K562 (cell line): ENCODE measurements around the gene DGLUCY. TPM values are rescaled to one million over a fixed set of nuclear protein-coding genes. Genes with fewer than 3 reads are reported as not detected.

Experiments
- ATAC-seq: fragments of 200-7000 bp; cut with Tn5 transposase; 3 replicates; pipeline ENCODE4 v1.9.1; 2020; ENCODE audit warnings: moderate library complexity
- BruUV-seq: library from RNA; stranded (reverse); fragments of 400-500 nt; replicated peaks from 2 replicates; lab custom pipeline; 2021; lab: Mats Ljungman, UMichigan
- CTCF ChIA-PET: fragments of 300-600 bp; formaldehyde crosslinking; extraction: SDS; loops from one replicate; lab custom pipeline; 2021; ENCODE audit warnings: low intra/inter-chr PET ratio; lab: Yijun Ruan, JAX
- POLR2A ChIA-PET: fragments of 300-600, 350-650 bp; sonication (Branson Sonifier 250); formaldehyde crosslinking; extraction: SDS; loops from one replicate; lab custom pipeline; 2021; ENCODE audit warnings: antibody characterized with exemption, inconsistent platforms; lab: Yijun Ruan, JAX
- DNase-seq, 4 experiments: peaks; one replicate each; pipeline versions ENCODE4 v3.0.0 to v3.0.0-alpha.2; 2011 to 2018; ENCODE audit warnings: low spot score in 3 of 4, mixed read lengths in 3 of 4; ENCODE audit errors: extremely low read depth in 1 of 4
- FAIRE-seq: peaks from 2 replicates; lab custom pipeline; 2011; peaks lifted over from hg19 to GRCh38; lab: Jason Lieb, UNC
- H2AFZ ChIP-seq: 2 replicates; pipeline ENCODE4 v1.6.0; 2011; ENCODE audit warnings: low read depth, low read length, control low read depth, inconsistent platforms
- H3K27ac ChIP-seq: fragments of 200-600 bp; 3 replicates; pipeline ENCODE4 v1.8.0; 2011; ENCODE audit warnings: low read depth, mild to moderate bottlenecking, control low read depth, inconsistent platforms, low read length, moderate library complexity, mixed read lengths; ENCODE audit errors: extremely low read depth
- H3K27me3 ChIP-seq, 2 experiments: fragments of 300-600 bp in 1 of 2; 2 replicates in 1 of 2; 3 replicates in 1 of 2; pipeline versions ENCODE4 v1.6.0 to v1.8.0; 2011; ENCODE audit warnings: inconsistent platforms in 2 of 2, low read length in 2 of 2, mild to moderate bottlenecking in 1 of 2, mixed read lengths in 1 of 2, moderate library complexity in 1 of 2; ENCODE audit not compliant: control insufficient read depth in 2 of 2, insufficient read depth in 2 of 2
- H3K36me3 ChIP-seq: fragments of 300-600 bp; 3 replicates; pipeline ENCODE4 v1.8.0; 2011; ENCODE audit warnings: mild to moderate bottlenecking, low read length, inconsistent platforms; ENCODE audit not compliant: control insufficient read depth, insufficient read depth
- H3K4me1 ChIP-seq, 2 experiments: fragments of 200-600 bp in 1 of 2; replicated peaks in 1 of 2; 2 replicates in 1 of 2; 3 replicates in 1 of 2; pipeline versions ENCODE4 v1.5.1 to v1.8.0; 2011; ENCODE audit warnings: inconsistent platforms in 2 of 2, low read length in 2 of 2, mild to moderate bottlenecking in 1 of 2, mixed read lengths in 1 of 2, moderate library complexity in 1 of 2; ENCODE audit not compliant: control insufficient read depth in 2 of 2, insufficient read depth in 2 of 2
- H3K4me2 ChIP-seq: 2 replicates; pipeline ENCODE4 v1.6.1; 2011; ENCODE audit warnings: low read length, control low read depth, inconsistent platforms, mixed read lengths; ENCODE audit not compliant: insufficient read depth
- H3K4me3 ChIP-seq: fragments of 200-600 bp; sonication (generic), shearing (Covaris generic); 2 replicates; pipeline ENCODE4 v1.5.1; 2016; ENCODE audit warnings: control low read depth, inconsistent platforms
- H3K79me2 ChIP-seq: fragments of 200-600 bp; 3 replicates; pipeline ENCODE4 v1.8.0; 2011; ENCODE audit warnings: low read length, inconsistent platforms; ENCODE audit not compliant: control insufficient read depth, insufficient read depth
- H3K9ac ChIP-seq, 2 experiments: 2 replicates each; pipeline versions ENCODE4 v1.6.0 to v1.6.1; 2011; ENCODE audit warnings: low read depth in 2 of 2, low read length in 2 of 2, control low read depth in 1 of 2, inconsistent platforms in 1 of 2, mild to moderate bottlenecking in 1 of 2, mixed read lengths in 1 of 2; ENCODE audit not compliant: insufficient read depth in 1 of 2
- H3K9me1 ChIP-seq: one replicate; pipeline ENCODE4 v1.6.0; 2011; ENCODE audit warnings: inconsistent platforms, mild to moderate bottlenecking, low read length, moderate library complexity; ENCODE audit not compliant: control insufficient read depth, insufficient read depth
- H3K9me3 ChIP-seq: replicated peaks from 2 replicates; pipeline ENCODE4 v1.5.1; 2011; ENCODE audit warnings: low read depth, low read length, inconsistent platforms; ENCODE audit not compliant: control insufficient read depth, insufficient read depth
- H4K20me1 ChIP-seq: replicated peaks from 2 replicates; pipeline ENCODE4 v1.6.1; 2011; ENCODE audit warnings: low read length, inconsistent platforms, mixed read lengths; ENCODE audit not compliant: control insufficient read depth, insufficient read depth
- PBX2 ChIP-seq, 2 experiments: IDR thresholded peaks in 1 of 2; conservative IDR thresholded peaks in 1 of 2; 2 replicates each; pipeline ENCODE4 v1.6.1; 2016; ENCODE audit warnings: low read depth in 2 of 2, mild to moderate bottlenecking in 1 of 2, missing compliant biosample characterization in 1 of 2, missing genetic modification characterization in 1 of 2, moderate library complexity in 1 of 2
- PHB ChIP-seq: fragments of 250-450 bp; sonication (Bioruptor Pico); IDR thresholded peaks from 2 replicates; pipeline ENCODE4 v1.5.0; 2021
- RBM39 ChIP-seq: fragments of 200-400 bp; formaldehyde crosslinking; optimal IDR thresholded peaks from 2 replicates; pipeline ENCODE3; 2018; ENCODE audit warnings: low read depth, low read length
- RHOXF2B ChIP-seq: fragments of 250-450 bp; sonication (Bioruptor Pico); conservative IDR thresholded peaks from 2 replicates; pipeline ENCODE4 v1.5.1; 2021
- TRIM28 ChIP-seq: fragments of 450-650 bp; IDR thresholded peaks from 2 replicates; pipeline ENCODE4 v1.6.1; 2017
- WGBS: fragments of 100-300 bp; shearing (Covaris generic); methylation state at CpG from one replicate; pipeline ENCODE4 v1.1.6; 2016; ENCODE audit warnings: low coverage, mixed read lengths; ENCODE audit not compliant: insufficient coverage; ENCODE audit errors: missing lambda C conversion rate; 5-methylcytosine and 5-hydroxymethylcytosine counted together
- in situ Hi-C: fragments of 300-500 bp; cut with MboI; formaldehyde crosslinking; loops from 4 replicates; pipeline ENCODE4 v1.15.0; 2018; ENCODE audit warnings: inconsistent platforms, mixed read lengths
- intact Hi-C: fragments of 100-400 bp; cut with micrococcal nuclease; formaldehyde crosslinking; loops from 2 replicates; pipeline ENCODE4 v1.14.2; 2022
- polyA plus RNA-seq, 8 experiments: library from polyadenylated mRNA; depleted of rRNA in 4 of 8; stranded (reverse) in 5 of 8; unstranded in 3 of 8; fragments of >200 nt; fragmentation: Nextera tagmentation in 2 of 8; fragmentation: Illumina TruSeq in 1 of 8; extraction: Ambion mirVana in 2 of 8; extraction: Trizol in 1 of 8; gene quantifications; 2 replicates each; pipeline versions ENCODE4 v1.2.1 to v1.2.3, GENCODE V29; 2011 to 2014; ENCODE audit warnings: inconsistent platforms in 1 of 8, missing spikeins in 1 of 8
- total RNA-seq, 7 experiments: library from RNA; depleted of rRNA in 6 of 7; stranded (reverse); fragments of >200 nt in 6 of 7; fragmentation: Illumina TruSeq in 2 of 7; extraction: Trizol in 2 of 7; gene quantifications; 2 replicates each; pipeline versions ENCODE4 v1.2.1 to v1.2.3, GENCODE V29; 2011 to 2021; ENCODE audit warnings: low replicate concordance in 1 of 7
- TF ChIP-seq, protein P1 (sequence below), 2 experiments: fragments of 450-650 bp; formaldehyde crosslinking in 1 of 2; IDR thresholded peaks; 2 replicates each; pipeline versions ENCODE4 v1.4.0 to v1.6.1; 2014 to 2020; ENCODE audit warnings: mild to moderate bottlenecking in 2 of 2, borderline replicate concordance in 1 of 2, low read depth in 1 of 2
- TF ChIP-seq, protein P2 (sequence below): fragments of 450-650 bp; formaldehyde crosslinking; conservative IDR thresholded peaks from 2 replicates; pipeline ENCODE4 v1.4.0; 2022; ENCODE audit warnings: mild to moderate bottlenecking, missing genetic modification characterization

Gene DGLUCY
- total and polyA plus RNA-seq, 9 of the 15 experiments (the other 6 are each of a cell fraction or from before 2014, with no cell fraction given): 9.9 to 28.4 (median 21.0) TPM

DNA sequence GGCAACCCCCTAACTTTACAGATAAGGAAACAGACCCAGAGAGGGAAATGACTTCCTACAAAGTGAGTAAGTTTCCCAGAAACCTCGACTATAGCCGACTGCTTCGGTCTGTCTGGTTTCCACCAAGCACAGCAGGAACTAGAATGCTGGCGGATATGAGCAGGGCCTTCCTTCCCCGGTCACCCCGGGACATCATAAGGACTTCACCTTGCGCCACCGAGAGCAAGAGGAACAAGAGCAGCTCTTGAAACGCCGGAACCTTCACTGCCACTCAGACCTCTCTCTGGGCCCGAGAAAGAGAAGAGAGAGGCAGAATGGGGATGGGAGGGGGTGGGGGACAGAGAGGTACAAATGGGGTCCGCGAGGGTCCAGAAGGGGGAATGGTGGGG is 160.0 kb downstream of the DGLUCY start:
- Histone ChIP-seq H3K4me3 (no peak overlapping the region), H3K27ac (no peak overlapping the region), H4K20me1 (no peaks in the 10 kb centered on the region), H3K9me1 (no peaks in the 10 kb centered on the region), H3K4me1 (peaks cover 10 to 16% of the 10 kb centered on the region in 2 experiments), H2AFZ (no peak overlapping the region), H3K9me3 (no peaks in the 10 kb centered on the region), H3K4me2 (no peak overlapping the region), H3K36me3 (peaks cover 31% of the 10 kb centered on the region), H3K9ac (no peak overlapping the region), H3K79me2 (no peaks in the 10 kb centered on the region), H3K27me3 (no peaks in the 10 kb centered on the region)
- FAIRE-seq: no peak
- ATAC-seq: no peak
- BruUV-seq: no TSS peak
- no peak for DNase-seq
- POLR2A ChIA-PET: no interaction called here
- CTCF ChIA-PET: no interaction called here
- in situ Hi-C loops (no loop called here), intact Hi-C loops (no loop called here)
- TF ChIP-seq PBX2 (CRISPR knock-in tag; IDR thresholded peaks at IDR 0.05; ENCODE audit: low read depth) (no peak), PBX2 (tag; conservative IDR thresholded peaks at IDR 0.05; ENCODE audit: low read depth) (no peak), PHB (CRISPR knock-in tag) (no peak), RHOXF2B (CRISPR knock-in tag) (no peak), TRIM28 (no peak), RBM39 (no peak)
- TF ChIP-seq, protein P1, sequence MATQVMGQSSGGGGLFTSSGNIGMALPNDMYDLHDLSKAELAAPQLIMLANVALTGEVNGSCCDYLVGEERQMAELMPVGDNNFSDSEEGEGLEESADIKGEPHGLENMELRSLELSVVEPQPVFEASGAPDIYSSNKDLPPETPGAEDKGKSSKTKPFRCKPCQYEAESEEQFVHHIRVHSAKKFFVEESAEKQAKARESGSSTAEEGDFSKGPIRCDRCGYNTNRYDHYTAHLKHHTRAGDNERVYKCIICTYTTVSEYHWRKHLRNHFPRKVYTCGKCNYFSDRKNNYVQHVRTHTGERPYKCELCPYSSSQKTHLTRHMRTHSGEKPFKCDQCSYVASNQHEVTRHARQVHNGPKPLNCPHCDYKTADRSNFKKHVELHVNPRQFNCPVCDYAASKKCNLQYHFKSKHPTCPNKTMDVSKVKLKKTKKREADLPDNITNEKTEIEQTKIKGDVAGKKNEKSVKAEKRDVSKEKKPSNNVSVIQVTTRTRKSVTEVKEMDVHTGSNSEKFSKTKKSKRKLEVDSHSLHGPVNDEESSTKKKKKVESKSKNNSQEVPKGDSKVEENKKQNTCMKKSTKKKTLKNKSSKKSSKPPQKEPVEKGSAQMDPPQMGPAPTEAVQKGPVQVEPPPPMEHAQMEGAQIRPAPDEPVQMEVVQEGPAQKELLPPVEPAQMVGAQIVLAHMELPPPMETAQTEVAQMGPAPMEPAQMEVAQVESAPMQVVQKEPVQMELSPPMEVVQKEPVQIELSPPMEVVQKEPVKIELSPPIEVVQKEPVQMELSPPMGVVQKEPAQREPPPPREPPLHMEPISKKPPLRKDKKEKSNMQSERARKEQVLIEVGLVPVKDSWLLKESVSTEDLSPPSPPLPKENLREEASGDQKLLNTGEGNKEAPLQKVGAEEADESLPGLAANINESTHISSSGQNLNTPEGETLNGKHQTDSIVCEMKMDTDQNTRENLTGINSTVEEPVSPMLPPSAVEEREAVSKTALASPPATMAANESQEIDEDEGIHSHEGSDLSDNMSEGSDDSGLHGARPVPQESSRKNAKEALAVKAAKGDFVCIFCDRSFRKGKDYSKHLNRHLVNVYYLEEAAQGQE (IDR thresholded peaks at IDR 0.05; ENCODE audit: borderline replicate concordance): no peak
- TF ChIP-seq, protein P1 (CRISPR knock-in tag; IDR thresholded peaks at IDR 0.05; ENCODE audit: low read depth): no peak
- TF ChIP-seq, protein P2, sequence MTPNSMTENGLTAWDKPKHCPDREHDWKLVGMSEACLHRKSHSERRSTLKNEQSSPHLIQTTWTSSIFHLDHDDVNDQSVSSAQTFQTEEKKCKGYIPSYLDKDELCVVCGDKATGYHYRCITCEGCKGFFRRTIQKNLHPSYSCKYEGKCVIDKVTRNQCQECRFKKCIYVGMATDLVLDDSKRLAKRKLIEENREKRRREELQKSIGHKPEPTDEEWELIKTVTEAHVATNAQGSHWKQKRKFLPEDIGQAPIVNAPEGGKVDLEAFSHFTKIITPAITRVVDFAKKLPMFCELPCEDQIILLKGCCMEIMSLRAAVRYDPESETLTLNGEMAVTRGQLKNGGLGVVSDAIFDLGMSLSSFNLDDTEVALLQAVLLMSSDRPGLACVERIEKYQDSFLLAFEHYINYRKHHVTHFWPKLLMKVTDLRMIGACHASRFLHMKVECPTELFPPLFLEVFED: no peak
- WGBS: 70% methylated on average over 4 of the region's 13 CpGs
